CD1c-positive myeloid dendritic cell (primary cell): ENCODE measurements around the gene FAM234B.
A peak's percentile ranks its signal among the peaks of the same experiment; 100 is the strongest.
"Not testable (repeated sequence)": the region's sequence is repeated elsewhere in the genome, so short reads cannot be mapped to it uniquely, and the experiment has no call there.

Source experiments
- DNase-seq: peaks from one replicate; pipeline ENCODE4 v3.0.0-alpha.2; 2016; ENCODE audit errors: extremely low spot score

The FAM234B gene

DNA sequence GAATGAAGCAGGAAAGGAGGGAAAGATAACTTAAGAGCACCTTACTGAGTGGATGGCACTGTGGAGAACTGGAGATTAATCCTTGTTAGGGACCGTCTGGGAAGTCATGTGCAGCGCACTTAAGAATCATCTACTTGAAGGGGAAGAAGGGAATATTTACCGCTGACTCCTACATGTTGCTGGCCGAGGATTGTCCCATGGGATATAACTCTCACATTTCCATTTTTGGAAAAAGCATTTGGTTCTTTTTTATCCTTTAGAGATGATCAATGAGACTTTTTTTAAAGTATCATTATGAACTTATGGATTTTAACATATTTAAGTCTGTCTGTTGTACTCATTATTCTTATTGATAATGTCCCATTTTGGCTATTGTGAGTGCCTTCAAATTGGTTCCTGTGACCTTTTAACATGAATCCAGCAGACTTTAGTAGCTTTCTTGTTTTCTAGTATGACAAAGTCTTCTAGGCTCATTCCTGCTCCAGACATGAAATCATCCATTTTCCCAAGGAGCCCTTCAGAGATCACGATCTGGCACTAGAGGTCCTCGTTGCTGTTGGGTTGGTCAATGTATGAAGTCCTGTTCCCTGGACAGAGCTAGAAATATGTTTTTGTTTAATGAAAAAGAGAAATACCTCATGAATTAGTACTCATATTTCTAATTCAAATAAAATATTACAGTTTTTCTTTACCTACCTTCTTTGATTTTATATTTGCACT, 20.2 kb upstream of the FAM234B start:
- peak; percentile 56 for DNase-seq

DNA sequence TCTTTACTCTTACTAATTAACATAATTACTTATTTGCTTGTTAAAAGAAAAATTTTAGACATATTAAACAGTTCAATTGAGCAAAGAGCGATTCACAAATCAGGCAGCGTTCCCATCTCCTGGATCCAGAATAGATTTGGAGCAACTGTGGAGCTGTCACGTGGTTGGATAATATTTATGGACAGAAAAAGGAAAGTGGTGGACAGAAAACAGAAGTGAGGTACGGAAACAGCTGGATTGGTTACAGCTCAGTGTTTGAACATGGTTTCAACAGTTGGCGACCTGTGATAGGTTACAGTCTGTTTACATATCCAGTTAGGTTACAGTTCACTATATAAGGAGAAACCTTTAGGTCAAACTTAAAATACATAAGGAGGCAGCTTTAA, 19.7 kb upstream of the FAM234B start:
- peak; percentile 31 for DNase-seq

DNA sequence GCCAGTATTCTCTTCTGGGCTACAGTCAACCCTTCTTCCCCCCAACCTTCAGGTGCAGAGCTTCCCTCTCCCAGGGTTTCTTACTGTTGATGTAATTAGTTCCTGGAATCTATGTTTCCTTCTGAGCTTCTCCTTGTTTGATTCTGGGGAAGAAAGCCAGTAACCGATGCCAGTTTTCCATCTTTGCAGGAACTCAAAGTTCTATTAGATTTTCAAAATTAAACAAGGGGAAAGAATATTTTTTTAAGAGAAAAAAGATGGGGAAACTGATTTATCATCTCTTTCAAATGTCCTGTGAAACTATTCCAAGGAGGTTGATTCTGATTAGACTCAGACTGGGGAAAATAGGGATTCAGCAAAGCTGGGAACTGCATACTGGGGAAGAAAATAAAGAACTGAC, 17.9 kb upstream of the FAM234B start:
- DNase-seq = no peak

DNA sequence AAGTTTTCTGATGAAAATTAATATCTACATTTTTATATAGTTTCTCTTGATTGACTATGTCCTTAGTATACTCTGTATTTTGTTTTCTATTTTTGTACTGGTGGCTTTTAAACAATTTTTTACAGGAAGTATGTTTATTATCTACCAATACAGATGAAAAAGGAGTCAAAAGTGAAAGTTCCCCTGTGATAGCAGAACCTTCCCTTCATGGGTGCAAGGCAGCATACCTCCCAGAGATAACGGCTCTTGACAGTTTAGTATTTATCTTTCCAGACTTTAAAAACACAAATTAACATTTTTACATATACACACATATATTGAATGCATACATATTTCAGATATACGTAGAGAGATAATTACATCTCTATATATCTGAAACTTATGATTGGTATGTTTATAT, 17.1 kb upstream of the FAM234B start:
- no peak for DNase-seq

DNA sequence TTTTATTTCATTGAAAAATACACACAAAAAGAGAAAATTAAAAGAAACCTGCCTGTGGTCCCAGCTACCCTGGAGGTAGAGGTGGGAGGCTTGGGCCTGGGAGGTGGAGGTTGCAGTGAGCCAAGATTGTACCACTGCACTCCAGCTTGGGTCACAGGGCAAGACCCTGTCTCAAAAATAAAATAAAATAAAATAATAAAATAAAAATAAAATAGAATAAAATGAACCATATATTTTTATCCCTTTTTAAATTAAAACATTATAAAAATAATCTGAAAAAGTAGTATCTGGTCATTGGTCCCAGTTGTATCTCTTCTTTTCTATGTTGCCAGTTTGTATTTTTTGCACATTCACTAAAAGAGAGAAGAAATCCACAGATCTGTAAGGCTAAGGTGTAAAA, 16.7 kb upstream of the FAM234B start:
- no peak for DNase-seq

DNA sequence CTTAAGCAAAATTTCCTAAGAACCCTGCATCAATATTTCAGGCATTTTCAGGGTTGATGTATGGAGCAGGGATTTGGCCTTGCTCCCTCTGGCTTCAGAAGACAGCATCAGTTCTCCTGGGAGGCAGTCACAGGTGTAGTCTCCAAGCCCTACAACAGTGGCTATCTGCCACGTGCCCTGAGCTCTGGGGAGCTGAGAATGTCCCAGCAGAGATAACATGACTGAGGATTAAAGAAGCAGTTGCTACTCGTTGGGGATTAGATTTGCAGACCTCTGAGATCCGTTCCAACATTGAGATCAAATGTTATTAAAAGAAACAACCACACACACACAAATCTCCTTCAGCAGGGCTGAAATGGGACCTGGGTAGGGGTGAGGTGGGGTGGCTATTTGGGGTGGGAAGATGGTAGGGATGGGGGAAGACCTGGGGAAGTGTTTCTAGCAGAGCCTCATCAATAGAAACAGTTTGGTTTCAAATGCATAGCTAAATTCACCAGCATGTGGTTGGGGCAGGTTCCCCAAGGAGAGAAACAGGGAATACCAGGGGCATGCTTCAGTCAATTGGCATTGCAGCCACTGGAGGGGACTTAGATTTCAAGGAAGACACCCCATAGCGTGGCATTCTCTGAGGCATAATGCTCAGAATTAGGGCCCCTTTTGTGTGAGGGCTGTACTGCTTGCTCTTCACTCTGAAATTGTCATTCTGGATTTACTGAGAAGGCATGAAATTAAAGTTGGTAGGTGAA, 15.2 kb upstream of the FAM234B start:
- DNase-seq = no peak

DNA sequence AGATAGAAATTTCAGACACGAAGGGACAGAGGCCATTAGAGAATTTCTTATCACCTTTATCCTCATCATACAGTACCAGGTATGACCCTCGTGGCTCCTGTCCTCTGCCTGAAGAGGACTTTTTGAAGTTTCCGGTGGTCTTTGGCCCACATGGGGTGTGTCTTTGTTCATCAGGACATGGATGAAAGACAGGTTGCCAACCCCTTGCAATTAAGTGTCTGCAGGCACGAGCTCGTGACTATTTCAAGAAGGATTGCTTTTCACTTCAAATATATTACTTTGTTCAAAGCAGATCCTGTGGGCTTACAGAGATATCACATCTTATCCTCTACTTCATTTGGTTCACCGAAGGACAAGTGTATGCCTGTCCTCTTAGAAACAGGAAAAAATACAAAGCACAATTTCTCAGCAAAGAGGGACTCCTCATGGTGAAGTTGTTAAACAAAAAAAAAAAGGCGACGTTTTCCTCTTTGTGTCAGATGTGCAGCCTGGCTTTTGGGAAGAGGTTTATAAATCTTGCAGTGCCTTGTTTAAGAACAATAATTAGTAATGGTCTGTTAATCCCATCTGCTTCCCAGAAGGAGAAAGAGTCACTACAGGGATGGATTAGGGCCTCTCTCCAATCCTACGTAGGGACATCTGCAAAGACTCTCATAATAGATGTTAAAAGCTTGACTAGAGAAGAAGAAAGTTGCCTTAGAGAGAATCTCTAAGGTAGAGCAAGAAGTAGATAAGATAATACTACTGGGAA, 13.5 kb upstream of the FAM234B start:
- DNase-seq = no peak

DNA sequence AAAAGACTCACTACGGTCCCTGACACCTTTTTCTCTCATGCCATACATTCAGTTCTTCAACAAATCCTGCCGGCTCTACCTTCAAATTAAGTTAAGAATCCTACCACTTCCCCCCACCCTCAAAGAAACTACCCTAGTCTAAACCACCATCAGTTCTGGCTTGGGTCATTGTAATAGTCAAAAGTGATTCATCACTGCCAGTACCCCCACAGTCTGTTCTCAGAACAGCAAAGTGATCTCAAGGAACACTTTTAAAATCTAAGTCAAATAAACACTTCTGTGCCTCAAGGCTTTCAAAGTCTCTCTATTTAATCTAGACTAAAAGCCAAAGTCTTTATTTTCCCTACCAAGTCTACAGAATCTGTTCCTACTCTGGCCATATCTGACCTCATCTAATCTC, 12.0 kb upstream of the FAM234B start:
- no peak for DNase-seq

DNA sequence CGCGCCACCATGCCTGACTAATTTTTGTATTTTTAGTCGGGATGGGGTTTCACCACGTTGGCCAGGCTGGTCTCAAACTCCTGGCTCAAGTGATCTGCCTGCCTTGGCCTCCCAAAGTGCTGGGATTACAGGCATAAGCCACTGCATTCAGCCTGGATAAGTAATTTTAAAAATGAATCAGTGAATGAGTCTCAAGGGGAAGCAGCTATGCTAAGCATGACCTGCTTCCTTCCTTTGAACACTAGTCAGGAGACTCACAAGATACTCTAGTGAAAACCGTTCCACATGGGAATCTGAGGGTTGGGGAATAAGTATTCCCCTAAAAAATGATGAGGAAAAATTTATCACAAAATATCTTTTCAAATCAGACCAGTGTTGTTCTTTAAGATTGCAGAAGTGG, 10.7 kb upstream of the FAM234B start:
- DNase-seq = no peak

DNA sequence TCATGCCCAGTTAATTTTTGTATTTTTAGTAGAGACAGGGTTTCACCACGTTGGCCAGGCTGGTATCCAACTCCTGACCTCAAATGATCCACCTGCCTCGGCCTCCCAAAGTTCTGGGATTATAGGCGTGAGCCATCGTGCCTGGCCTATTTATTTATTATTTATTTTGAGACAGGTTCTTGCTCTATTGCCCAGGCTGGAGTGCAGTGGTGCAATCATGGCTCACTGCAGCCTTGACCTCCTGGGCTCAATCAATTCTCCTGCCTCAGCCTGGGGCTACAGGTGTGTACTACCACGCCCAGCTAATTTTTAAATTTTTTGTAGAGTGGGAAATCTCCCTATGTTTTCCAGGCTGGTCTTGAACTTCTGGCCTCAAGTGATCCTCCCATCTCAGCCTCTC, 8.8 kb upstream of the FAM234B start:
- DNase-seq = not testable (repeated sequence)

DNA sequence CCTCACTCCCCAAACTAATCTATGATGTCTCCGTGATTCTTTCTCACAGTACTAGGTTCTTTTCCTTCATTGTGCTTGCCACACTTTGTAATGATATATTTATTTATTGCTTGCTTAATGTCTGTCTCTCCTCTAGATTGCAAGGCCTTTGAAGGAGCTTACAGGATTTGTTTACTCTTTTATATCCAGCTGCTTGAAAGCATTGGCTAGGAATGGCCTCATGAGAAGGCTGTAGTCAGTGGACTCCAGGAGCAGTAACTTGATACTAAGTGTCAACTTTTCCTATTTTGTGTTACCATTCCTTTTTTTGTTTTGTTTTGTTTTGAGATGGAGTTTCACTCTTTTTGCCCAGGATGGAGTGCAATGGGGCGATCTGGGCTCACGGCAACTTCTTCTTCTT, 7.3 kb upstream of the FAM234B start:
- no peak for DNase-seq

DNA sequence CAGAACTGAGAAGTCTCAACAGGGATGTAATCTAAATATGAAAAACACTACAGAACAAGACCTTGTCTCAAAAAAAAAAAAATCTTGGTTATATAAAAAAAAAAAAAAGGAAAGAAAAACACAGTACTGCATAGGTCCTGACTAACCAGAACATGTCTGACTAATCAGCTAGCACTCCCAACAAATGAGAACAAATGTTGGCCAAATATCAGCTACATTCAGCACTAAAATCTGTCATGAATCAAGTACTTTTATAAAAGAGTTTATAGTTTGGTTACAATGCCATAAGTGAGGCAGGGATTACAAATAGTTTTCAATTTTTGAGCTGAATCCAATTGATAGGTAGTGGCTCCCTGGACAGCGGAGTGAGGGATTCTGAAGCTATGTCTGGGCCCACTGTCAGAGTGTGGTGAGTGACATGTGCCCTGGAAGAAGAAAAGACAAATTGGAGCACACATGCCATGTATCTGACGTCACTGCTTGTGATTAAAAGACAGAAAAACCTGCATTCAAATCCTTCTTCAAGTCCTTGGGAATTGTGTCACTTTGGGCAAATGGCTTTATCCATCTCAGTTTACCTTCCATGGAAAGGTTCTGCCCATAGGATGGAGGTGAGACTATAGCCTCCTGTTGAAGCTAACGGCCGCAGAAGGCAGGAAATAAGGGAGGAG, 5.6 kb upstream of the FAM234B start:
- DNase-seq = no peak

DNA sequence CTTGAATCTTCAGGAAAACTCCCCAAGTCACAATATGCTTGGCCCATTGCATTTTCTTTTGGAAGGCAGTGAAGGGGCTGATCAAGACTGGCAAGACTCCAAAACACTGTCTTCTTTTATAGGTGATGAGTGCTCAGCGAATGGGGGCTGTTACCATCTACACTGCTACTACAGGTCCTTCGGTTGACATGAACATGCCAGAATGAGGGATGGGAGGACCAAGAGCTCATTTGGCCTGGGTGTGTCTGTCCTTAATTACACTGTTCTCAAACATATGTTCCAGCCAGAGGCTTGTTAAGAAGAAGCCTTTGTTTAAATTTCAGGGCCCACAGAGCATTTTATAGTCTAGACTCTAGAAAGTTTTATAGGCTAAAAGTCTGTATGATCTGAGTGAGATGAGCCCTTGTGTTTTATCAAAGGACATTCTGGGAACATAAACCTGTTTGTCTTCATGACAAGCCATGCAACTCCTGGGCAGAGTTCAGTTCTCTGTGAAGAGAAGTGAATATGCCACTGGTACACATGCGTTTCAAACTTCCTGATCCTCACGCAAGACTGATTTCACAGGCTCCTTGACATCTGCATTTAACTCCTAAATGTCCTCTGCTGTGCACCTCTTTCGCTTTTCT, 4.7 kb upstream of the FAM234B start:
- DNase-seq = no peak

DNA sequence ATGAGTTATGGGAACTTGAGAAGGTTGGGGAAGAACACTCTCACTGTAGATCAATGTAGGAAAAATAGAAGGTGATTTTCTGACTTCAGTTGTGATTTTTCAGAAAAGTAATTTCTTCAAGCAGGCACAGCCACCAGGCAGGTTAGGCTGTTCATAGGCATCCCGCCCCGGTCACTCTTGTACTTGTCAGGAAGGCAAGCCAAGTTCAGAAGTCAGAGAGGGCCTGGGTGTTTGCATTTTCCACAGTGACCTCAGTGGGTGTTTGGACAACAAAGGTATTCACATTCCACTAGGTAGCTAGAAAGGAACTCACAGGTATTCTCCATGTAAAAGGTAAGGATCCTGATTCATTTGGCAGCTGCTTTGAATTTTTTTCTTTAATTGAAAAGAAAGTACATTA, 3.0 kb upstream of the FAM234B start:
- DNase-seq = no peak

DNA sequence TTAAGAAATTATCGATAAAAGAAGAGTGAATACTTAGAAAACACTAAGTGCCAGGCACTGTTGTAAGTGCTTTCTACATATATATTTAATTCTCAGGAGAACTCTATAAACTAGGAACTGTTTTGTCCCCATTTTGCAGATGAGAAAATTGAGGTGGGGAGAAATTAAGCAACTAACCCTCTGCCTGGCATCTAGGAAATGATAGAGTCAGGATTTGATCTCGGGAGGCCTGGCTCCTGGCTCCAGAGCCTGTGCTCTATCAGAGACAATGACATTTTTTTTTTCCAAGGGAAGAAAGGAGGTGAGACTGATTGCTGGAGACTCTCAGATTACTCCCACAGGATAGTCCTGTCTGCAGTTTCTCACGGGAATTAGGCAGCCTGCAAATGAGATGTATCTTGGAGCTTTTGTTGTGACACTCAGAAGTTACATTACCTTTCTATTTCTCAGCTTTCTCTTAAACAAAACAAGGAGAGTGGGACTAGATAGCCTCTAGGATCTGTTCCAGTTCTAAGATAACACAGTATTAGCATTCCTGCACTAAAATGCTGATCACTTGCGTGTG, 1.4 kb upstream of the FAM234B start:
- no peak for DNase-seq

DNA sequence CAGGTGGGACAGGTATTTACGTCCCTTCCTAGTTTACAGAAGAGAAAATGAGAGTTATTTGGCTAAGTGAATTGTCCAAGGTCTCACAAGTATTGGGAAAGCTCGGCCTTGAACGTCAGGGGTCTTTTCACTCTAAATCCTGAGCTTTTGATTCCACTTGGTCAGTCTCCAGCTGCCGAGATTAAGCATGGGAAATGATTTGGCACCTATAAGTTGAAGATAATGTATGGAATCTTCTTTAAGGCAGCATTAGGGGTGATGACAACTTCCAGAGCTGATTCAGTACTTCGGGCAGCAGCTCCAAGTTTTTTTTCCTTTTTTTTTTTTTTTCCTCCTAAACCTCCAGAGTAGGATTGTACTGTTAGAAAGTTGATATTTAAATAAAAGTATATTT, 722 bp downstream of the FAM234B start:
- DNase-seq = no peak

DNA sequence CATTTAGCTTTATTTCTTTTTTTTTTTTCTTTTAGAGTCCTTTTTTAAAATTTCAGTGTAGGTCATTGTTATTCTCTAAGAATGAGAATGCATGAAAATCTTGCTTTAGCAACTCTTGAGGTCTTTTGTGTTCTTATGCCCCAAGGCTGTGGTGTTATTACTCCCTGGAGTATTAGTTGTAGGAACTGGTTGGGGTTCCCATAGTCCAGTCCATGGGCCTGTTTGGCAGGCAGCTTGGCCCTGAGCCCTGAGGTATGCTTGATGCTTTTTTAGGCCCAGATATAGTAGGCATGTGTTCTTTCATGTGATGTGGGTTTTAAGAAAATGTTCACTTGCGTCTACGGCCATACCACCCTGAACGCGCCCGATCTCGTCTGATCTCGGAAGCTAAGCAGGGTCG, 1.6 kb downstream of the FAM234B start:
- DNase-seq = no peak

DNA sequence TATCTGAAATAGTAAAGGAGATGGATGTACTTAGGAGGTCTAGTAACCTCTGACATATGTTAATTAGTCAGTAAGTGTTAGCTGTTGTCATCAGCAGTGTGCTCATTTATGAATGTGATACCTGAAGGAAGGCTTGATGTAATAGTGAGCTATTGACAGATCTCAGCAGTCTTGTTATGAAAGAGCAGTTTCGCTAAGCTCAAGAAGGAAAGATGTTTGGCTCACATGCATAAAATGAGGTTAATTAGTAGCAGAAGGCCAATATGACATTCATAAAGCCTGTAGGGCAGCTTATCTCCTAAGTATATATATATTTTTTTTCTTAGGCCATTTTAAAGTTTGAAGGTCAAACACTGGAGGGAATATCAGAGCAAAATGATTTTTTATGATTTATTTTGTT, 2.8 kb downstream of the FAM234B start:
- DNase-seq = no peak

DNA sequence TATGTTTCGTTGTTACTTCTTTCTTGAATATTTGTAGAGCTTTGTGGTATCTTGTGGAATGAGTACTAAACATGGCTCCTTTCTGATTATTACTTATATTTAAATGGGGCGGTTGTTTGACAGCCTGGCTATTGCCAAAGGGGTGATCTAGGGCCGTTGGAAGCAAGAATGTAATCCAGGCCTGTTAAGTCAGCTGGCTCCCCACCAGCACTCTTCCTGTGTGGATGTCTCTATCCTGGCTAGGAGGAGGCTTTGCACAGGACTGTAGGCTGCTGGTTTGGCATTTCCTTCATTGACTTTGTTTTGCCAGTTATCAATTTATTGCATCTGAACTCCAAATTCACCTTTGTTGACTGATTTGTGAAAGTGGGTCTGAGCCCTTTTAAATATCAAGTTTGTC, 5.6 kb downstream of the FAM234B start:
- no peak for DNase-seq

DNA sequence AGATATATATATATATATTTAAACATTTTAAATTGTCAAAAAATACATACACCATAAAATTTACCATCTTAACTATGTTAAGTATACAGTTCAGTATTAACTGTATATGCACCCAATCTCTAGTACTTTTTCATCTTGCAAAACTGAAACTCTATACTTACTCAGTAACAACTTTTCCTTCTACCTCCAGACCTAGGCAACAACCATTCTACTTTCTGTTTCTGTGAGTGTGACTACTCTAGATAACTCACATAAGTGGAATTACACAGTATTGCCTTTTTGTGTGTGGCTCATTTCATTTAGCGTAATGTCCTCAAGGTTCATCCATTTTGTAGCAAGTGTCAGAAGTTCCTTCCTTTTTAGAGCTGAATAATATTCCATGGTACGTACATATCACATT, 8.2 kb downstream of the FAM234B start:
- DNase-seq = no peak

DNA sequence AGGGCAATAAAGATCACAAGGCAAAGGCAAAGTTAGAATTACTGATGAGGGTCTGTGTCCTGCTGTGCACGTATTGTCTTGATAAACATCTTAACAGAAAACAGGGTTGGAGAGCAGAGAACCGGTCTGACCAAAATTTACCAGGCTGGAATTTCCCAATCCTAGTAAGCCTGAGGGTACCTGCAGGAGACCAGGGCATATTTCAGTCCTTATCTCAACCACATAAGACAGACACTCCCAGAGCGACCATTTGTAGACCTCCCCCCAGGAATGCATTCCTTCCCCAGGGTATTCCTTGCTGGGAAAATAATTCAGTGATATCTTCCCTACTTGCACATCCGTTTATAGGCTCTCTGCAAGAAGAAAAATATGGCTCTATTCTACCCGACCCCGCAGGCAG, 9.4 kb downstream of the FAM234B start:
- DNase-seq = not testable (repeated sequence)

DNA sequence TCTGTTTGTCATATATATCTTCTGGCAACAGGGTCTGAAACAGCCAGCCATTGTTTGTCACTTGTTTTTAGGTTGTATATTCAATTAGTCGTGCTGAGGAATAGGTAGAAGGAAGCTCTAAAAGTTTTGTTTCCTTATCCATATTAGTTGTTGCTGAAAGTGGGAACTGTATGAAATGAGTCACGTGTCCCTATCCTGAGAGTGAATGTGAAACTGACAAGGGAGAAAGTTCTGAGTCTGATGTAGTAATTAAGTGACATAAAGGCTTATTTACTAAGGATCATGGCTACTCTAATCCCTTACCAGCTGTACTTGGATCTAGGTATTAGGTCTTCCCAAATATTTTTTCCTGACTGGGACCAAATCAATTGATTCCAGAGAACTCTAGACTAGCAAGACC, 16.4 kb downstream of the FAM234B start:
- DNase-seq = peak; percentile 24
